Measurements from ENCODE around the gene SPAG16. TPM values are rescaled to one million over a fixed set of nuclear protein-coding genes. Genes with fewer than 3 reads are reported as not detected.

The SPAG16 gene
- total and polyA plus RNA-seq, 2 of the 13 experiments (the other 11 are each of a cell fraction or from before 2014, with no cell fraction given): 9.6 to 26.5 TPM

GRCh38 chr2:214286011-214286410 is 1001.7 kb downstream of the SPAG16 start:
- TF ChIP-seq PTBP1 (IDR thresholded peaks at IDR 0.05; ENCODE audit: low read depth, low read length, poor library complexity, severe bottlenecking) (no peak), PHB2 (IDR thresholded peaks at IDR 0.05; ENCODE audit: partially characterized antibody) (no peak), GZF1 (CRISPR knock-in tag; IDR thresholded peaks at IDR 0.05) (no peak), ZNF256 (CRISPR knock-in tag; conservative IDR thresholded peaks at IDR 0.05) (no peak), YEATS4 (CRISPR knock-in tag; IDR thresholded peaks at IDR 0.05; ENCODE audit: borderline replicate concordance) (no peak), KAT2B (IDR thresholded peaks at IDR 0.05; ENCODE audit: borderline replicate concordance, low read depth, low read length) (no peak), ZNF652 (CRISPR knock-in tag; IDR thresholded peaks at IDR 0.05; ENCODE audit: borderline replicate concordance, low read depth) (no peak), TP53 (CRISPR knock-in tag; conservative IDR thresholded peaks at IDR 0.05) (no peak), MATR3 (CRISPR knock-in tag; IDR thresholded peaks at IDR 0.05) (no peak), THAP8 (CRISPR knock-in tag; IDR thresholded peaks at IDR 0.05; ENCODE audit: borderline replicate concordance) (no peak), HNF4A (CRISPR knock-in tag; IDR thresholded peaks at IDR 0.05) (no peak), BATF2 (CRISPR knock-in tag; IDR thresholded peaks at IDR 0.05) (no peak), NPAS2 (CRISPR knock-in tag; IDR thresholded peaks at IDR 0.05; ENCODE audit: borderline replicate concordance) (no peak)
- Histone ChIP-seq H3K79me2 (ENCODE audit: insufficient read depth, low read length) (no peaks in the 10 kb centered on the region), H3K9me3 (ENCODE audit: low read length) (no peaks in the 10 kb centered on the region), H3K27ac (ENCODE audit: extremely low read length, insufficient read depth, low read length) (no peak overlapping the region), H3K27me3 (ENCODE audit: control insufficient read depth in 1 of 2, insufficient read depth in 2 of 2, low read length in 2 of 2) (no peaks in the 10 kb centered on the region), H3K9ac (ENCODE audit: insufficient read depth, low read depth, low read length) (no peak overlapping the region), H2AFZ (ENCODE audit: low read length) (no peak overlapping the region), H3K4me2 (ENCODE audit: low read depth, low read length) (no peak overlapping the region), H3K4me1 (ENCODE audit: insufficient read depth, low read length) (no peaks in the 10 kb centered on the region), H3K36me3 (replicated peaks in 1 of 2; ENCODE audit: control insufficient read depth in 1 of 2, insufficient read depth in 2 of 2, low read length in 2 of 2) (no peaks in the 10 kb centered on the region), H4K20me1 (ENCODE audit: insufficient read depth, low read length) (no peaks in the 10 kb centered on the region), H3K4me3 (replicated peaks in 1 of 3; ENCODE audit: insufficient read depth in 1 of 3, low read depth in 2 of 3, low read length in 3 of 3) (no peak overlapping the region)
- FAIRE-seq: no peak
- ChIA-PET POLR2A (no interaction called here), CTCF (ENCODE audit: low intra/inter-chr PET ratio, low total read pairs) (no interaction called here)
- whole genome bisulfite sequencing (ENCODE audit: low lambda C conversion rate): 2% methylated on average over 3 of the region's 3 CpGs
- intact Hi-C loops (cut with micrococcal nuclease; ENCODE audit: unreplicated experiment): no loop called here
- in situ Hi-C loops (cut with HindIII; ENCODE audit: extremely low pct_ligation_motif_present, low pct_unique_long_range_greater_than_20kb): no loop called here
- no TSS peak for BruUV-seq (replicated peaks)
- ATAC-seq: no peak
- no peak for DNase-seq (ENCODE audit: low spot score)
